Measurements from ENCODE around the gene DLL1.
"Not testable (repeated sequence)": the region's sequence is repeated elsewhere in the genome, so short reads cannot be mapped to it uniquely, and the experiment has no call there.

The DLL1 gene

GRCh38 chr6:170290296-170291128 is at the start of gene DLL1:
Gene DLL1 (minus strand): TSS chr6:170291078. CDS start chr6:170290139, 939 bp downstream.
- H3K36me3 Mint-ChIP-seq (ENCODE audit: low read depth) = no peaks in the 10 kb centered on the region

GRCh38 chr6:170335199-170335598 is 44.3 kb upstream of the DLL1 start:
- H3K4me1 Mint-ChIP-seq; H3K4me3 Mint-ChIP-seq; H3K27me3 Mint-ChIP-seq (ENCODE audit: low read depth); H3K27ac Mint-ChIP-seq: not testable (repeated sequence)
- peaks cover 81% of the 10 kb centered on the region for H3K36me3 Mint-ChIP-seq (ENCODE audit: low read depth)
- peaks cover 15% of the 10 kb centered on the region for H3K9me3 Mint-ChIP-seq

More at GRCh38 chr6:170290296-170291128, at the start of gene DLL1:
- Mint-ChIP-seq H3K27me3 (ENCODE audit: low read depth) (peaks cover 84% of the 10 kb centered on the region), H3K9me3 (no peaks in the 10 kb centered on the region), H3K4me3 (peak within 1 kb of the TSS; percentile 92 to 94 (median 93)), H3K4me1 (peaks cover 71% of the 10 kb centered on the region), H3K27ac (peak within 1 kb of the TSS in 2 of 3 experiments; percentile 24 to 54)
- no peak for TF ChIP-seq CTCF (IDR thresholded peaks at IDR 0.05; ENCODE audit: unreplicated experiment in 3 of 3)

- no peaks in the 10 kb centered on the region for H3K4me1 Mint-ChIP-seq
- no peak for TF ChIP-seq CTCF (IDR thresholded peaks at IDR 0.05; ENCODE audit: unreplicated experiment in 3 of 3)
- no peaks in the 10 kb centered on the region for H3K9me3 Mint-ChIP-seq
Observed at GRCh38 chr6:170329321-170329720, 38.4 kb upstream of the DLL1 start.

GRCh38 chr6:170317718-170318117 is 26.8 kb upstream of the DLL1 start:
- Mint-ChIP-seq H3K9me3 (no peaks in the 10 kb centered on the region), H3K27ac (no peak overlapping the region), H3K4me1 (peaks cover 15% of the 10 kb centered on the region), H3K27me3 (ENCODE audit: low read depth) (no peaks in the 10 kb centered on the region), H3K4me3 (no peak overlapping the region), H3K36me3 (ENCODE audit: low read depth) (peaks cover 51% of the 10 kb centered on the region)
- no peak for TF ChIP-seq CTCF (IDR thresholded peaks at IDR 0.05; ENCODE audit: unreplicated experiment in 3 of 3)

More at GRCh38 chr6:170329321-170329720, 38.4 kb upstream of the DLL1 start:
- no peak overlapping the region for H3K4me3 Mint-ChIP-seq
- H3K27ac Mint-ChIP-seq = no peak overlapping the region
- H3K27me3 Mint-ChIP-seq (ENCODE audit: low read depth) = no peaks in the 10 kb centered on the region
- H3K36me3 Mint-ChIP-seq (ENCODE audit: low read depth) = peaks cover 74% of the 10 kb centered on the region

GRCh38 chr6:170317076-170317475 is 26.2 kb upstream of the DLL1 start:
- Mint-ChIP-seq H3K27ac (no peak overlapping the region), H3K9me3 (no peaks in the 10 kb centered on the region), H3K4me3 (no peak overlapping the region), H3K4me1 (peaks cover 19% of the 10 kb centered on the region), H3K27me3 (ENCODE audit: low read depth) (no peaks in the 10 kb centered on the region), H3K36me3 (ENCODE audit: low read depth) (peaks cover 44% of the 10 kb centered on the region)
- no peak for TF ChIP-seq CTCF (IDR thresholded peaks at IDR 0.05; ENCODE audit: unreplicated experiment in 3 of 3)

- TF ChIP-seq CTCF (IDR thresholded peaks at IDR 0.05; ENCODE audit: unreplicated experiment in 3 of 3) = no peak
- H3K27ac Mint-ChIP-seq = no peak overlapping the region
- H3K9me3 Mint-ChIP-seq = no peaks in the 10 kb centered on the region
- no peak overlapping the region for H3K4me3 Mint-ChIP-seq
- H3K4me1 Mint-ChIP-seq = peaks cover 23% of the 10 kb centered on the region
- H3K36me3 Mint-ChIP-seq (ENCODE audit: low read depth) = peaks cover 41% of the 10 kb centered on the region
- no peaks in the 10 kb centered on the region for H3K27me3 Mint-ChIP-seq (ENCODE audit: low read depth)
Observed at GRCh38 chr6:170316071-170316470, 25.2 kb upstream of the DLL1 start.
